HepG2 (cell line): Measurements from ENCODE around the gene PRR11. TPM values are rescaled to one million over a fixed set of nuclear protein-coding genes. Genes with fewer than 3 reads are reported as not detected.

Experiments used
- ATF7-NPFF ChIP-seq: sonication (generic); formaldehyde crosslinking; IDR thresholded peaks from 2 replicates; pipeline ENCODE4 v1.8.1; 2023; ENCODE audit warnings: mild to moderate bottlenecking, low read depth, missing genetic modification reagents, moderate library complexity
- BRCA1 ChIP-seq: sonication (generic); formaldehyde crosslinking; IDR thresholded peaks from 2 replicates; pipeline ENCODE4 v1.4.0; 2020; ENCODE audit warnings: missing genetic modification reagents
- CENPX ChIP-seq: sonication (generic); formaldehyde crosslinking; IDR thresholded peaks from 2 replicates; pipeline ENCODE4 v1.9.0; 2021; ENCODE audit warnings: mild to moderate bottlenecking, missing genetic modification reagents, moderate library complexity
- ELF4 ChIP-seq: sonication (generic); formaldehyde crosslinking; IDR thresholded peaks from 2 replicates; pipeline ENCODE4 v1.5.0; 2020; ENCODE audit warnings: missing genetic modification reagents, mild to moderate bottlenecking, moderate library complexity, borderline replicate concordance
- HHEX ChIP-seq: IDR thresholded peaks from 2 replicates; pipeline ENCODE4 v1.6.1; 2016; ENCODE audit warnings: control low read depth
- HNRNPLL ChIP-seq: fragments of 200-400 bp; formaldehyde crosslinking; IDR thresholded peaks from 2 replicates; pipeline ENCODE4 v1.6.1; 2017; ENCODE audit warnings: mild to moderate bottlenecking, low read depth, low read length; ENCODE audit not compliant: poor library complexity, severe bottlenecking
- MEF2D ChIP-seq: sonication (generic); formaldehyde crosslinking; IDR thresholded peaks from 2 replicates; pipeline ENCODE4 v1.5.1; 2020; ENCODE audit warnings: mild to moderate bottlenecking, missing genetic modification reagents
- MIER2 ChIP-seq: IDR thresholded peaks from 2 replicates; pipeline ENCODE4 v1.6.1; 2016; ENCODE audit warnings: missing biosample characterization, missing genetic modification reagents
- MXD4 ChIP-seq: IDR thresholded peaks from 2 replicates; pipeline ENCODE4 v1.6.1; 2016; ENCODE audit warnings: mild to moderate bottlenecking, missing biosample characterization, missing genetic modification reagents
- NCOA5 ChIP-seq: sonication (generic); formaldehyde crosslinking; IDR thresholded peaks from 2 replicates; pipeline ENCODE4 v1.4.0; 2020; ENCODE audit warnings: missing genetic modification reagents
- NCOR1 ChIP-seq: fragments of 200-600 bp; sonication (generic); IDR thresholded peaks from 2 replicates; pipeline ENCODE4 v1.7.0; 2017; ENCODE audit warnings: antibody characterized with exemption, low read length, borderline replicate concordance
- PAXIP1 ChIP-seq: sonication (generic); formaldehyde crosslinking; conservative IDR thresholded peaks from 2 replicates; pipeline ENCODE4 v1.4.0; 2020; ENCODE audit warnings: mild to moderate bottlenecking, missing genetic modification reagents, moderate library complexity
- PRPF4 ChIP-seq: fragments of 200-400 bp; formaldehyde crosslinking; IDR thresholded peaks from 2 replicates; pipeline ENCODE4 v1.6.1; 2016; ENCODE audit warnings: low read length, low read depth; ENCODE audit not compliant: poor library complexity, severe bottlenecking
- SP2 ChIP-seq: sonication (generic); formaldehyde crosslinking; IDR thresholded peaks from 2 replicates; pipeline ENCODE4 v1.5.1; 2020; ENCODE audit warnings: mild to moderate bottlenecking, missing genetic modification reagents
- SSRP1 ChIP-seq: IDR thresholded peaks from 2 replicates; pipeline ENCODE4 v1.6.1; 2016; ENCODE audit warnings: control low read depth
- TAF1 ChIP-seq: sonication (generic); formaldehyde crosslinking; IDR thresholded peaks from 2 replicates; pipeline ENCODE4 v1.4.0; 2020; ENCODE audit warnings: missing genetic modification reagents
- TBP ChIP-seq: sonication (generic); formaldehyde crosslinking; IDR thresholded peaks from 2 replicates; pipeline ENCODE4 v1.5.0; 2020; ENCODE audit warnings: missing genetic modification reagents
- TCF12 ChIP-seq, 2 experiments: fragments of 450-650 bp in 1 of 2; sonication (generic) in 1 of 2; formaldehyde crosslinking in 1 of 2; IDR thresholded peaks; 2 replicates each; pipeline versions ENCODE4 v1.6.1 to v1.8.0; 2017 to 2022; ENCODE audit warnings: antibody characterized with exemption in 1 of 2, mild to moderate bottlenecking in 1 of 2, missing genetic modification reagents in 1 of 2, moderate library complexity in 1 of 2
- ZNF431 ChIP-seq: sonication (generic); formaldehyde crosslinking; IDR thresholded peaks from 2 replicates; pipeline ENCODE4 v1.9.0; 2022; ENCODE audit warnings: missing genetic modification reagents, low read depth, mild to moderate bottlenecking, borderline replicate concordance
- ZNF451 ChIP-seq: sonication (generic); formaldehyde crosslinking; IDR thresholded peaks from 2 replicates; pipeline ENCODE4 v1.5.0; 2020; ENCODE audit warnings: mild to moderate bottlenecking, missing genetic modification reagents
- ZNF746 ChIP-seq: sonication (generic); formaldehyde crosslinking; IDR thresholded peaks from 2 replicates; pipeline ENCODE4 v1.8.0; 2022; ENCODE audit warnings: mild to moderate bottlenecking, missing genetic modification reagents
- ZNF747 ChIP-seq: sonication (generic); formaldehyde crosslinking; IDR thresholded peaks from 2 replicates; pipeline ENCODE4 v1.8.1; 2023; ENCODE audit warnings: missing genetic modification reagents, mild to moderate bottlenecking, borderline replicate concordance
- ZNF775 ChIP-seq: sonication (generic); formaldehyde crosslinking; IDR thresholded peaks from 2 replicates; pipeline ENCODE4 v1.4.0; 2020; ENCODE audit warnings: missing genetic modification reagents, mild to moderate bottlenecking, moderate library complexity, borderline replicate concordance
- polyA plus RNA-seq, 8 experiments: library from polyadenylated mRNA; depleted of rRNA in 3 of 8; stranded (reverse) in 7 of 8; unstranded in 1 of 8; fragments of >200 nt; fragmentation: Illumina TruSeq in 4 of 8; extraction: Trizol in 4 of 8; gene quantifications; 2 replicates each; pipeline versions ENCODE4 v1.2.1 to v1.2.3, GENCODE V29; 2011 to 2016; ENCODE audit warnings: low read depth in 4 of 8, missing spikeins in 1 of 8, mixed read lengths in 1 of 8; ENCODE audit not compliant: insufficient read depth in 1 of 8
- total RNA-seq, 5 experiments: library from RNA; depleted of rRNA; stranded (reverse); fragments of >200 nt; fragmentation: Illumina TruSeq; extraction: Trizol; gene quantifications; 2 replicates each; pipeline ENCODE4 v1.2.3, GENCODE V29; 2016; ENCODE audit warnings: low read depth in 1 of 5
- TF ChIP-seq, protein P1 (sequence below): sonication (generic); formaldehyde crosslinking; conservative IDR thresholded peaks from 2 replicates; pipeline ENCODE4 v1.5.0; 2020; ENCODE audit warnings: missing genetic modification reagents
- TF ChIP-seq, protein P2 (sequence below): sonication (generic); formaldehyde crosslinking; IDR thresholded peaks from 2 replicates; pipeline ENCODE4 v1.4.0; 2020; ENCODE audit warnings: missing genetic modification reagents, borderline replicate concordance

PRR11 gene
- total and polyA plus RNA-seq, 2 of the 13 experiments (the other 11 are each of a cell fraction or from before 2014, with no cell fraction given) = 35.7 to 39.2 TPM

DNA sequence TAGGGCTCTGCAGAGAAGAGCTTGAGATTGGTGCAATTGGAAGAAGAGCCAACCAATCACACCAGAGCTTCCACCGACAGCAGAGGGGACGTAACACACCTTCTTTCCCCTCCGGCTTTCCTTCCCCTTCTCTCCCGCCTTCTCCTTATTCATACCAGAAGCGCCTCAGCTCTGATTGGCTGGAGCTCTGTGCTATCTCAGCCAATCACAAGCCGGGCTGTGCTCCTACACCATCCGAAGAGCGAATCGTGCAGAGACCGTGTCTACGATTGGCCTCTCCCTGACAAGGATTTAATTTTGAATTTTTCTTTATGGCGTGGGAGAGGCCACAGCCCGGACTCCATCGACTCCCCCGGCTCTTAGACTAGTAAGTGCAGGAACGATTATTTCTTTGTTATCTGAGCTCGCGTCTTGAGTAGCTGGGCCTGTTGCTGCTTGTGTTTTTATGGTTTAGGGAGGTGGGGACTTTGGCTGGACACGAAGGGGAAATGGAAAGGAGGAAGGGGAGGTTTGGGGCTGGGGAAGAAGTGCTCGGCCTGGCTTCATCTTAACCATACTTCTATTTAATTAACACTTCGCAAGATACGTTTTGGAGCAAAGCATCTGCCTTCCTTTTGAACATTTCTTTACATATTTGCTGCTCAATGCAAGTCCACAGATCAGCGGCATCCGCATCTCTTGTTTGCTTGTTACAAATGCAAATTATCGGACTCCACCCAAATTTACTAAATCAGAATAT lies at the start of gene PRR11 (continued):
- TF ChIP-seq TCF12 (IDR thresholded peaks at IDR 0.05) = no peak
- no peak for TF ChIP-seq TCF12 (CRISPR knock-in tag; IDR thresholded peaks at IDR 0.05)
- TF ChIP-seq NCOA5 = no peak
- no peak for TF ChIP-seq TAF1 (CRISPR knock-in tag)
- TF ChIP-seq SP2 (CRISPR knock-in tag) = peak; percentile 83
- TF ChIP-seq HNRNPLL = no peak
- no peak for TF ChIP-seq SSRP1 (CRISPR knock-in tag)
- no peak for TF ChIP-seq ZNF746 (CRISPR knock-in tag)
- TF ChIP-seq MIER2 = no peak
- no peak; the same call in 1 of the 2 replicates for TF ChIP-seq ZNF775 (CRISPR knock-in tag)
- no peak; the same call in 1 of the 2 replicates for TF ChIP-seq MEF2D (CRISPR knock-in tag)
- TF ChIP-seq BRCA1 (CRISPR knock-in tag) = no peak
- no peak for TF ChIP-seq NCOR1
- TF ChIP-seq PAXIP1 (CRISPR knock-in tag) = no peak
- no peak; the same call in 1 of the 2 replicates for TF ChIP-seq ZNF431 (CRISPR knock-in tag)
- TF ChIP-seq HHEX (CRISPR knock-in tag) = no peak
- TF ChIP-seq ATF7-NPFF (CRISPR knock-in tag) = peak; percentile 77
- TF ChIP-seq ELF4 (CRISPR knock-in tag) = no peak
- TF ChIP-seq CENPX = no peak
- TF ChIP-seq, protein P1, sequence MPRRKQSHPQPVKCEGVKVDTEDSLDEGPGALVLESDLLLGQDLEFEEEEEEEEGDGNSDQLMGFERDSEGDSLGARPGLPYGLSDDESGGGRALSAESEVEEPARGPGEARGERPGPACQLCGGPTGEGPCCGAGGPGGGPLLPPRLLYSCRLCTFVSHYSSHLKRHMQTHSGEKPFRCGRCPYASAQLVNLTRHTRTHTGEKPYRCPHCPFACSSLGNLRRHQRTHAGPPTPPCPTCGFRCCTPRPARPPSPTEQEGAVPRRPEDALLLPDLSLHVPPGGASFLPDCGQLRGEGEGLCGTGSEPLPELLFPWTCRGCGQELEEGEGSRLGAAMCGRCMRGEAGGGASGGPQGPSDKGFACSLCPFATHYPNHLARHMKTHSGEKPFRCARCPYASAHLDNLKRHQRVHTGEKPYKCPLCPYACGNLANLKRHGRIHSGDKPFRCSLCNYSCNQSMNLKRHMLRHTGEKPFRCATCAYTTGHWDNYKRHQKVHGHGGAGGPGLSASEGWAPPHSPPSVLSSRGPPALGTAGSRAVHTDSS (CRISPR knock-in tag) = no peak
- TF ChIP-seq TBP (CRISPR knock-in tag) = no peak
- TF ChIP-seq PRPF4 = no peak
- TF ChIP-seq, protein P2, sequence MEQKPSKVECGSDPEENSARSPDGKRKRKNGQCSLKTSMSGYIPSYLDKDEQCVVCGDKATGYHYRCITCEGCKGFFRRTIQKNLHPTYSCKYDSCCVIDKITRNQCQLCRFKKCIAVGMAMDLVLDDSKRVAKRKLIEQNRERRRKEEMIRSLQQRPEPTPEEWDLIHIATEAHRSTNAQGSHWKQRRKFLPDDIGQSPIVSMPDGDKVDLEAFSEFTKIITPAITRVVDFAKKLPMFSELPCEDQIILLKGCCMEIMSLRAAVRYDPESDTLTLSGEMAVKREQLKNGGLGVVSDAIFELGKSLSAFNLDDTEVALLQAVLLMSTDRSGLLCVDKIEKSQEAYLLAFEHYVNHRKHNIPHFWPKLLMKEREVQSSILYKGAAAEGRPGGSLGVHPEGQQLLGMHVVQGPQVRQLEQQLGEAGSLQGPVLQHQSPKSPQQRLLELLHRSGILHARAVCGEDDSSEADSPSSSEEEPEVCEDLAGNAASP (CRISPR knock-in tag) = no peak; the same call in 1 of the 2 replicates
- TF ChIP-seq ZNF451 (CRISPR knock-in tag) = no peak
- peak; percentile 90 for TF ChIP-seq MXD4
- TF ChIP-seq ZNF747 = no peak
